T-helper 1 cell (primary cell): ENCODE measurements around the gene IFNA8.
A peak's percentile ranks its signal among the peaks of the same experiment; 100 is the strongest.
"Not testable (repeated sequence)": the region's sequence is repeated elsewhere in the genome, so short reads cannot be mapped to it uniquely, and the experiment has no call there.

Experiments
- DNase-seq, 5 donors: peaks; one replicate each; pipeline ENCODE4 v3.0.0-alpha.2; 2012 to 2020
- total RNA-seq, 4 donors: gene quantifications; one replicate each; lab custom pipeline; 2026; lab: John Stamatoyannopoulos, UW

IFNA8 gene
- 0 reads per million in 4 donors for total RNA-seq

DNA sequence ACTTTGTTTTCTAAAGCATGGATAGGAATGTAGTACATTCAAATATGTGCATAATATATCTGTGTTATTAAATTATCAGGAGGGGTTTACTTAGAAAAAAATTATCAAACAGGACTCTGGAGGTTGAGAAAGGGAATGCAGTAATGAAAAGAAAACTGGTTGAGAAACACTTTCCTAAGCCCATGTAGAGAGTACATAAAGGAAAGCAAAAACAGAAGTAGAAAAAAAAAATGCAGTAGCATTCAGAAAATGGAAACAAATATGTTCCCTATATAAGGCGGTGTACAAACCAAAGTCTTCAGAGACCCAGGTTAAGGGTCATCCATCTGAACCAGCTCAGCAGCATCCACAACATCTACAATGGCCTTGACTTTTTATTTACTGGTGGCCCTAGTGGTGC is at the start of gene IFNA8:
TSS of gene IFNA8 (plus strand) at position 301 of the 400 bp plus-strand sequence. CDS start at position 361, 60 bp downstream.
- DNase-seq = no peak

DNA sequence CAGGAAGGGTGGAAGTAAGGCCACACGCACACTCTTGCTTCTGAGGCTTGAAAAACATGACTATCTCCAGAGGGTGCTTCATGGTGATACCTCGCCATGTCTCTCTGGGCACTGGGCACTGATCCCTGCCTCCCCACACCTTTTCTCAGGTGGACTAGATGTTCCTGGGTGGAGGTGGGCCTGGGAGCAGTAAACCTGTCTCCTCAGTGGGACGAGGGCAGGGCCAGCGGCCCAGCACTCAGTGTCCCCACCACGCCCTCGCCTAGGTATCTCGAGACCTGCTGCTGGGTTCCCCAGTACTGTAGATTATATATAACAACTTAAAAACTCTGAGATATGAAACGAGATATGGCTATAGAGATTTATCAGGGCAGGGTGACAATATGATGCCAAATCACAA is 46.6 kb upstream of the IFNA8 start:
- no peak for DNase-seq

DNA sequence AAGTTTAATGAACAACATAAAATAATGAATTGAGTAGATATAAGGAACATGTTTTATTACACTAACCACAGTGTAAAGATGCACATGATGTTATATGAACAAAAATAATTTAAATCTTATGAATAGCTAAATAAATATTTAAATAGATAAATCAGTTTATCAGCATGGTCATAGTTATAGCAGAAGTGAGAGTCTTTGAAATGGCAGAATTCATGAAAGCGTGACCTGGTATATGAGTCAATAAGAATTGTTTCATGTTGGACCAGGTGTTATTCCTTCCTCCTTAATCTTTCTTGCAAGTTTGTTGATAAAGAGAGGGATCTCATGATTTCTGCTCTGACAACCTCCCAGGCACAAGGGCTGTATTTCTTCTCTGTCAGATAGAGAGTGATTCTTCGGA is 41.7 kb upstream of the IFNA8 start:
- DNase-seq = not testable (repeated sequence)

DNA sequence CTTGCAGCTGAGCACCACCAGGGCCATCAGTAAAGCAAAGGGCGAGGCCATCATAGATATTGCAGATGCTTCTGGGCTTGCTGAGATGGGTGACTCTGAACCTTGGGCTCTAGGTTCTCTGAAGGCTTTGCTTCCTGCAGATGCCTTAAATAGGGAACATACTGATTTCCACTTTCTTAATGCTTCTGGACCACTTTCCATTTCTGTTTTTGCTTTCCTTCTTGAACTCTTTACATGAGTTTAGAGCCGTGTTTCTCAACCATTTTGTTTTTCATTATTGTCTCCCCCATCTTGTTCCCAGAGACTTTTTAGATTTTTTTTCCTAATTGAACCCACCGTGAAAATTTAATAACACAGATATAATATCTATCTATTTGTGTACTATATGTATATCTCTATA is 41.0 kb upstream of the IFNA8 start, which contains the start of gene IFNA13:
TSS of gene IFNA13 (minus strand) at position 101 of the 400 bp plus-strand sequence. CDS start at position 54, 47 bp downstream.
- DNase-seq = no peak

DNA sequence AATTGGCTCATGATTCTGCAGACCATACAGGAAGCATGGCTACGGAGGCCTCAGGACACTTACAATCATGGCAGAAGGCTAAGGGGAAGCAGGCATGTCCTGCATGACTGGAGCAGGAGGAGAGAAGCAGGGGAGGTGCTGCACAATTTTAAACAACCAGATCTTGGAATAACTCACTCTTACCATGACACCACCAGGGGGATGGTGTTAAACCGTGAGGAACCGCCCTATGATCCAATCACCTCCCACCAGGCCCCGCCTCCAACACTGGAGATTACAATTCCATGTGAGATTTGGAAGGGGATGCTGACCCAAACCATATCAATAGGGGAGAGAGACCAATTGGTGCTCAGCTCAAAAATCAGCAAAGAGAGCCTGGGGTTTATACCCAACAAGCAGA is 37.5 kb upstream of the IFNA8 start:
- not testable (repeated sequence) for DNase-seq

DNA sequence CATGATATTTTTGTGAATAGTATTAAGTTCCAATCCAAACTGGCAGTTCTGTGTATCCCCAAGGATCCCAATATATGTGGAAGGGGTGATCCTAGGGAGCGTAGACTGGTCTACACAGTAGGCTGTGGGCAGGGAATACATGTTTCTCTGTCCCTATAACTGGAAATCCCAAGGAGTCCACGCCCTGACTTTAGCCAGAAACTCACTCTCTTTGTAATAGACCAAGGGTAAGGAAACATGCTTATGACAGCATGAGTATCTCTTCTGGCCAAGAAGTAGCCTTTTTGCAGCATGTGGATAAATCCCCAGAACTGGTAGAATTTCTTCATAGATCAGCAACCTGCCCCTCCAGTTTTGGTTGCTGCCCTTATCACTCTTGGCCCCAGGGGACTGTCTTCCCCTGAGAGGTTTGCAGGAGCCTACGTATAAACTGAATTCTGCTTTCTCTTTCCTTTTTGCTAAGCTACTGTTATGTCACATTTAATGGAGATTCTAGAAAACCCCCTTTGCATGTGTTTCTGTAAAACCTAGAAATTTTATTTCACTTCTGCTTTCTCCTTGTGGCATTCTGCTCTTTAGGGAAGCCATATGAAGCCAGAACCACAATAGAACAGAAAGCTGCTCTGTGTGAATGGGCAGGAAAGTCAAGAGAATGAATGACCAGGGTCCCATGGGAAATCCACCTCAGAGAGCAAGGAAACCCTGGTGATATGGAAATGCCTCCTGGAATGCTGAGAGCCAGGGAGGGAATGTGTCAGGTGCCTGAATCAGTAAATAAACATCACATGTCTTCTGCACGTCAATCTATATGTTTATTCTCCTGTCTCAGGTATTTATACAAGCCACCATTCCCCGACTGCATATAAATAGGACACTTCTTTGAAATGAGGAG is 27.2 kb upstream of the IFNA8 start:
- DNase-seq = peak in 1 of 5 donors; percentile 17

DNA sequence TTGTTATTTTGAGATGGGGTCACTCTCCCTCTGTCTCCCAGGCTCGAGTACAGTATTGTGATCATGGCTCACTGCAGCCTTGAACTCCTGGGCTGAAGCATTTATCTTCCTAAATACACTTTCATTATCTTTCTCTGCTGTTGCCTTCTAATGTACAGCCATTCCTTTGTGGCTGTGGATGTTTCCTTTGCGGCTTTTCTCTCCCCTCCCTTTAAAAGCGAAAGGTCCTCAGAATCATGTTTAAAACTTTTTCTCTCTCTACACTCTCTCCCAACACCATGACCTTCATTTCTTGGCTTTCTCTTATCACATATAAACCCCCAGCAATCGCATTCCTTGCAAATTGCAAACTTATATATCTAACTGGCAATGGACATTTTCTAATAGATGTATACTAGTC is 25.3 kb upstream of the IFNA8 start:
- DNase-seq = no peak

DNA sequence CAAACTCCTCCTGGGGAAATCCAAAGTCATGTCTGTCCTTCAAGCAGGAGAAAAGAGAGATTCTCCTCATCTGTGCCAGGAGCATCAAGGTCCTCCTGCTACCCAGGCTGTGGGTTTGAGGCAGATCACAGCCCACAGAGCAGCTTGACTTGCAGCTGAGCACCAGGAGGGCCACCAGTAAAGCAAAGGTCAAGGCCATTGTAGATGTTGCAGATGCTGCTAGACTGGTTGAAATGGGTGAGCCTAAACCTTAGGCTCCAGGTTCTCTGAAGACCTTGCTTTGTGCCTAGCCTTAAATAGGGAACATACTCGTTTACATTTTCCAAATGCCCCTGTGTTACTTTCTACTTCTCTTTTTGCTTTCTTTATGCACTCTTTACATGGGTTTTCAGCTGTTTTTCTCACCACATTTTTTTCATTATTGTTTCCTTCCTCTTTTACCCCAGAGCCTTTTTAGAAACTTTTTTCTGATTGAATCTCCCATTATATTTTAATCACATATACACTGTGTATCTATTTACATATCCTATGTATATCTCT is 23.7 kb upstream of the IFNA8 start, which contains the start of gene IFNA2:
TSS of gene IFNA2 (minus strand) at position 268 of the 540 bp plus-strand sequence. CDS start at position 199, 69 bp downstream.
- no peak for DNase-seq

DNA sequence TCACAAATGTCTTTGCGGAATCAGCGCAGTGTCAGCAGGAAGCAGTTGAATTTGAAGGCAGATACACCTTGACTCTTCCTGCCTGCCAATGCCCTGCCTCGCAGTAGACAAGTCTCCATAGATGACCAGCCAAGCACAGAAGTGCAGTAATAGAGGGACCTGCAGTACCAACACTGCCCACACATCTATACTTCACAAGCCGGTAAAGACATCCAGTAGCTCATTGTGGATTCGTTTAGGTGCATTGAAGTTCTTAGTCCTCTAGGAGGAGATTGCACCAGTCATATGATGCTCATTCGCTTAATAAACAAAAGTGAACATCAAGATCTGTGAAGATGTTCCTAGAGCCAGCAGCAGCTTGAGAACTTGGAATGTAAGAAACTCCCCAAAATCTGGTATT is 16.6 kb upstream of the IFNA8 start:
- no peak for DNase-seq

DNA sequence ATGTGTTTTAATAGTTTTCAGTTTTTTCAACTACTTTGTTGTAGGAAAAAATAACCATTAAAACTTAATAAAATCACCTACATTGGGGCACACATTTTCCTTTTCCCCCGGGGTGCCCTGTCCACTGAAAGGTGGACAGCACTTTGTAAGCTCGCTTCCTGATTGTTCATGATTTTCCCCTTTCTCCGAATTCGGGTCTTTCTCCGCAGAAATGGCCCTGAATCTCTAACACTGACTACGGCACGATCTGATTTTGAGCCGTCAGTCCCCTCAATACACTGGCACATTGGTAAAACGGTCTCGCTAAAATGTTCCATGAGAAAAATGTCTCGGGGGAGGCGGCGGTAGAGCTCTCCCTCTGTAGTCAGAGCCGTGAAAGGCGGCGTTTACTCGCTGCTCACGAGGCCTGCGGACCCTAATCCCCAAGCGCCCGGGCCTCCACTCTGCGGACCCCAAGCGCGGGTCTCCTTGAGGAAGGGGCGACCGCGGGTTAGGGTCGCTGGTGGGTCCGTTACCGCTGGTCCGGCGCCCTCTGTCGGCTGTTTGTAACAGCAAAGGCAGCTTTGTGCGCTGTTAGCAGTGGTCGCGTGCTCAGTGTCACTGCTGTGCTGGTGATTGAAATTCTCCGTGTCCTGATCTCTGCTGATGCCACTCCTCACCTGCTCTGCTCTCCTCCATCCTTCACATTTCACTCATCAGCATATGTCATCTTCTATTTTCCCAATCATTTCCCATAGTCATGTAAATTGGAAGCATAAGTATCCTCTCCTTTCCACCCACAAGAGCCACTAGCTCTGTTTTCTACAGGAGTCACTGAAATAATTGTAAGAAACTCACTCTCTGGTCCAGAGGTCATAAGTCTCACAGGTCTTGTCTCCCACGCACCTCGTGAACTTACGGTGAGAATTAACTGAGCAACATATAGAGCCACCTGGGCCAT is 12.9 kb upstream of the IFNA8 start:
- DNase-seq = peak; percentile 20 to 47 (median 37)

DNA sequence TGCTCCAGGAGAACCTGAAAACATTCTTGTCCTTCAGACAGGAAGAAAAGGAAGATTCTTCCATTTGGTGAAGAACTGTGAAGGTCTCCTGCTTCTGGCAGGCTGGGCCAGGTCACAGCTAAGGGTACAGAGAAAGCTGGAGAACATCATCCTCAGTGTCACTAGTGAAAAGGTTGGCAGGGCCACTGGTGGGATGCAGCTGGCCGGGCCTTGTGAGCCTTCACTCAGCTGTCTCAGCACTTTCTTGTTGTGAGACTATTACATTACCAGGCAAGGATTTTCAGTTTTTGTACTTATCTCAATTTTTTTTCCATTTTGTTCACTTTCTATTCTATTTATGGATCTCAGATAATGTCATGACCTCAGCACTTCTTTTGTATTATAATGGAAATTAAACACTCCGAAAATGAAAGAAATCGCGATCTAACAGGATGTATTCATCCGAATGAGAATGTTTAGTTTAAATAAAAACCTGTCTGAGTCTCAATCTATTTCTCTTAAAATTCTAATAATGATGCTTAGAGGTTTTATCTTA is 9.9 kb upstream of the IFNA8 start:
- no peak for DNase-seq

DNA sequence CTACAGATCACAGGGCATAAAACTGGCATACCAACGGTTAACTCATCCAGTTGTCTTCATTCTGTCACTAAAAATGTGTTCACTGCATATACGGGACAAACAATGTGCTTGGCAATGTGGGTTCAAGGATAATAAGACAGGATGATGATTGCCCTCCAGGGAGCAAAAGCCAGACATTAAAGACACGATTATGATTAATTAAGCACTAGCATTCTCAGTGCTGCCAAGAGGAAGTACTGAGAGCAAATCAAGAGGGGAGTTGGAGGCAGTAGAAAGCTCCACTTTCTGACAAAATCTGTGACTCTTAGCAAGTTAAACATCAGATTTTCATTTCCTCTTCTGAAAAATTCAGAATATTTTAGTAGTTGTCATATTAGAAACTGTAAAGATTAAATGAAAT is 9.0 kb upstream of the IFNA8 start:
- no peak for DNase-seq

DNA sequence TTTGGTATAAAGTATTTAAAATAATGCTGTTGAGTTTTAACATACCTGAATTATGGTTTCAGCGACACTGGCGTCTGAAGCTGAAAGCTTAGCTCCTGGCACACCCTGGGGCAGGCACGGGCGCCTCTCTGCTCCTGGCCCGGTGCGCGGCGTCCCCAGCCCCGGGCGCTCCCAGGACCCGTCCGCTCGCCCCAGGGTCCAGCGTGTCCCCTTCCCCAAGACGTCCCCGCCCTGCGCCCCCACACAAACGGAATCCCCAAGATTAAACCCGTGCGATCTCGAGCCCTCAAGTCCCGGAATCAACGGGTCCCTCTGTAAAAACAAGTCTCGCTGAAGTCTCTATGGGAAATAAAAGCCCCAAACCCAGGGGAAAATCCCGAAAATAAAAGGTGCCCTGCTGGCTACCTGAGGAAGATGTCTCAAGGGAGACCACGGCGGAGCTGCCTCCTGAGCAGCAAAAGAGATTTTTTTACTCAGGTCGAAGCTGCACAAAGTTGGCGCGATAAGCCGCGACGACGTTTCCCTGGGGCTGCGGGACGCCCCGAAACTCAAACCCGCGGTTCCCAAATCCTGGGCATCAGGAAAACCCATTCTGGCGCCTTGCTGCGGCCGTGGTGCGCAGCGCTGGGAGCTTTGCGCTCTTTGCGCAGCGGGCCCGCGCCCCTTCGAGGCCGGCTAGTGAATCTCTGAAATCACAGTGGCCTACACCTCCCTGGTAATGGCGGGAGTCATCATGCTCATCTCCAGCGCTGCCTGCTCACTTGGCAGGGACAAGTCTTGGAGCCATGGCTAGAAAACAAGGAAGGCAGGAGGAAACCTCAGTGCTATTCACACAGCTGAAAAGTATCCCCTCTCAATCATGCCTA is 6.3 kb upstream of the IFNA8 start:
- DNase-seq = no peak

DNA sequence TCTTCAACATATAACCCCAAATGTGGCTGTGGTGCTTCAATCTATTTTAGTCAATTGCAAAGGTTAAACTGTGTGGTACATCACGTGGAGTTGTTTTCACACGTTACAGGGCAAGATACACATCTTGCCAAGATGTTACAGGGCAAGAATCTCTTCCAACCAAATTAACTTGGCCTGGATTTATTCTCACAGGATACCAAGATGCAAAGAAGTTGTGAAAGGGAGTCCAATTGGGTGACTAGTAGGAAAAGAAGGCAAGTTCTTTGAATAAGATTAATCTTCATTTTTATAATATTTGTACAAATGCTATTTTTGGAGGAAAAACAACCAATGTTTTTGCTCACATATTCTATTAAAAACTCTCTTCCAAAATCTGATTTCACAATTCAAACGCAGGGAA is 4.8 kb upstream of the IFNA8 start:
- DNase-seq = no peak

DNA sequence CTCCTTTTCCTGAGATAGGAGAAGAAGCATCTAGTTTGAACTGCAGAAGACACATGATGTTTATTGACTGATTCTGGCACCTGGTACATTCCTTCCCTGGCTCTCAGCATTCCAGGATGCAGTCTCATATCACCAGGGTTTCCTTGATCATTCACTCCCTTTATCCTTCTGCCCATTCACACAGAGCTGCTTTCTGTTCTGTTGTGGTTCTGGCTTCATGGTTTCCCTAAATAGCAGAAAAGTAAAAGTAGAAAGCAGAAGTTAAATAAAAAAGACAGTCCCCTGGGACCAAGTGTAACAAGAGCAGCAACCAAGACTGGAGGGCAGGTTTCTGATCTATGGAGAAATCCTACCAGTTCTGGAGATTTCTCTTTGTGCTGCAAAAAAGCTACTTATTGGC is 3.2 kb downstream of the IFNA8 start:
- no peak for DNase-seq

DNA sequence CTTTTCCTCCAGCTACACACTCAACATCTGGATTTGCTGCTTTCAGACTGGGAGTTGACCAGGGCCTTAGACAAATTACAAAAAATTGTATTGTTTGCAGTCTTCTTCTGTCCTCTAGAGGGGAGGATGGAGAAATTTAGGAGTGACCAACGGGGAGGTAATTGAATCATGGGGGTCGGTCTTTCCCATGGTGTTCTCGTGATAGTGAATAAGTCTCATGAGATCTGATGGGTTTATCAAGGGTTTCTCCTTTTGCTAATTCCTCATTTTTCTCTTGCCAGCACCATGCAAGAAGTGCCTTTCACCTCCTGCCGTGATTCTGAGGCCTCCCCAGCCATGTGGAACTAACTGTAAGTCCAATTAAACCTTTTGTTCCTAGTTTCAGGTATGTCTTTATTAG is 4.2 kb downstream of the IFNA8 start:
- no peak for DNase-seq

DNA sequence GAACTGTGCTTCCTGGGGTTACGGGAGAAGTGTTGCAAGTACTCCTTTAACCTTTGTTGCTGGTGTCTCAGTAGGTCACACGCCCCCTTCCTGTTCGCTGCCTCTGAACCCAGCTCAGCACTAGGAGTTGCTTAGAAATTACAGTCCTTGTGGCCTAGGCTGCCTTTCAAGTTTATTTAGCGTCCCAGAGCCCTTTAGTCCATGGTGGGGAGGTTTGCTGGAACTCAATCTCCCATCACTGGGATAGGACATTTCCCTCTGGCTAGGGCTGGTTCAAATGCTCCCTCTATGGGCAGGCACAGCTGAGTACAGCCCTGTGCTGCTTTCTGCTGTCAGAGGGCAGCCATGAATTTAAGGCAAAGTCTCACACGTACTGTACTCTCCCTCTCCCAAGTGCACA is 4.7 kb downstream of the IFNA8 start:
- no peak for DNase-seq

DNA sequence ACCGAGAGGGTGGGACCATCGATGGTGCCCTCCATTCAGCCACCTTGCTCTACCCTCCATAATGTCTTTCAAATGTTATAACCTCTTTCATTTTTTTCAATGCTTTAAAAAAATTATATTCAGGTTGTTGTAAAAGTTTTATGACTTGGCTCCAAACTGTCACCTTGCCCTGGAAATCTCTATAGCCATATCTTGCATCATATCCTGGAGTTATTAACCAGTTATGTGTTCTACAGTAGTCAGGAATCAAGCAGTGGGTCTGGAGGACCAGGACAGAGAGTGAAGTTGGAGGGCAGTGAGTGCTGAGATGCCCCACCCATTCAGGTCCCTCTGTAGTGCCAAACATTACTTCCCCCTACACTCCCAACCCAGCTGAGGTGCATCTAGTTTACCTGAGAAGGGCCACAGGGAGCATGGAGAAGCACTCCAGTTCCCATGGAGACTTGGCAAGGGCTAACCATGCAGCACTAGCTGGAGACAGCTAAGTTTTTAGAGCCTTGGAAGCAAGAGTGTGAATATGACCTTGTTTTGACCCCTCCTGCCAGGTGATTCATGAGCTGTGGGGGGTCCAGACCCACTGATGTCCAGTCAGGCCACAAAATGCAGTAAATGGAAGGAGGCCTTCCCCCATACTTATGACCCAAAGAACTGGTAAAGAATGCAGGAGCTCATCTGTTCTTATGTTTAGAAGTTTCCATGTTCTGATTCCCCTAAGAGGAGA is 5.5 kb downstream of the IFNA8 start:
- no peak for DNase-seq

DNA sequence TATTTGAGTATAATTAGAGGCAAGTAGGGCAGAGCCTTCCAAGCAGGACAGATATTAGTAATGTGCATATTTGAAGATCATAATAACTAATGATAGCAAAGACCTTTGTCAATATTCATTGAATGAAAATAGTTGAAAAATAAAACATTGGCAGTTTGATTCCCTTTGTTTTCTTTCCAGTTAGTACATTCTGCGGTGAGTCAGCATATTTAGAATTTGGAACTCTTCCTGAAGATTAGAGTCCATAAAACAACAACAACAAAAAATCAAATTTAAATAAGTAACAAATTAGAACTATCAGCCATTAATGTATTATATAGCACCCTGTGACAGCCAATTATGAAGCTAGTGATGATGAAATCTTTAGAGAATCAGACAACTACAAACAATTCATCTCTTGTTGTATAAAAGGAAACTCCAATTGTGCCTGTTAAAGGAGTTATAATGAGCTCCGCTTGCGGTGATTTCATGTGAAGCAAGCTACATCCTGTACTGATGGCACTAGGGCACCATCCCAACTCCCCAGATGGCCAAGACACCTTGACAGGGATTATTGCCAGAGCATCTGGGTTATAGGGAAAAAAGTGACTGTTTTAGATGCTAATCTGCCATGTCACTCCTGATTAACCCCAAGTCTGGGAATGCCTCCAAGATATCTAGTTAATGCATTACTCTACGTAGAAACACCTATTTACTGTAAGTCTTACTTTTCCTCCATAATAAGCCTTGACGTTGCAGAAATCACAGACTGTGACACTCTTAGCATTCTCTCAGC is 6.8 kb downstream of the IFNA8 start:
- no peak for DNase-seq

DNA sequence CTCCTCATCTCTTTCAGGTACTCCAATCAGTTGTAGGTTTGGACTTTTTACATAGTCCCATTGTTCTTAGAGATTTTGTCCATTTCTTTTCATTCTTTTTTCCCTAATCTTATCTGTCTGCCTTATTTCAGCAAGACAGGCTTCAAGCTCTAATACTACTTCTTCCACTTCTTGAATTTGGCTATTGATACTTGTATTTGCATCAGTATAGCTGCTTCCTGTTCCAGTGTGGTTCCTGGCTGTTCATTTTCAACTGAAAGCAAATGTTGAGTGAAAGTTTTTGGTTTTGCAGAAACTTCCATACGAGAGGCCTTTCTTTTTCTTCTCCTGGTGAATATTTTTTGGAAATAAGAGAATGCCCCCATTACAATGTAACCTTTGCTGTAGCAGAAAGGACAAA is 19.3 kb downstream of the IFNA8 start:
- DNase-seq = no peak
